Measurements from ENCODE around the gene TSPAN14. TPM values are rescaled to one million over a fixed set of nuclear protein-coding genes. Genes with fewer than 3 reads are reported as not detected.

Gene TSPAN14
- total RNA-seq, 1 donor from 2014 or later, result 18.9 TPM

DNA sequence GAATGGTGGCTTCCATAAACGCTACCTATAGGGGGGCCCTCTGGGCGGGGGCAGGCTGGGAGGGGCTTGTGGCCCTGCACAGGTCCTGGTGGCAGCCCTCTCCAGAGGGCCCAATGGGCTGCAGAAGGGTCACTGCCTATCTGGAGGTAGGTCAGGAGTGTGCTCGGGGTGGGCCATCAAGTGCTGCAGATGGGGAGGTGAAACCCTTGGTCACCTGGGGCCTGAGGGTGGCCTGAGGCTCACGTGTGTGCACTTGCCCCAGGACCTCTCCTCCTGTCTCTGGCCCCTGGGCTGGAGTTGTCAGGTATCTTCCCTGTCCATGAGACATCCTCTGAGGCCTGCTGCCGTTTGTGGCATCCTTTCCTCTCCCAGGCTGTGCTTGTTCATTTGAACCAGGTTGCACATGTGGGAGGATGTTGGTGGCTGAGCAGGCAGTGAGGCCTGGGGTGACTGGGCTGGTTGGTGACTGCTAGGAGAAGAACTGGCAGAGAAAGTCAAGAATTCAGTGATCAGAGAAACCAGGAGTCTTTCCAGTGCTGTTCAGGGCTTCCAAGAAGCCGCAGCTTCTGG is 62.5 kb downstream of the TSPAN14 start:
- TF ChIP-seq, protein P1, sequence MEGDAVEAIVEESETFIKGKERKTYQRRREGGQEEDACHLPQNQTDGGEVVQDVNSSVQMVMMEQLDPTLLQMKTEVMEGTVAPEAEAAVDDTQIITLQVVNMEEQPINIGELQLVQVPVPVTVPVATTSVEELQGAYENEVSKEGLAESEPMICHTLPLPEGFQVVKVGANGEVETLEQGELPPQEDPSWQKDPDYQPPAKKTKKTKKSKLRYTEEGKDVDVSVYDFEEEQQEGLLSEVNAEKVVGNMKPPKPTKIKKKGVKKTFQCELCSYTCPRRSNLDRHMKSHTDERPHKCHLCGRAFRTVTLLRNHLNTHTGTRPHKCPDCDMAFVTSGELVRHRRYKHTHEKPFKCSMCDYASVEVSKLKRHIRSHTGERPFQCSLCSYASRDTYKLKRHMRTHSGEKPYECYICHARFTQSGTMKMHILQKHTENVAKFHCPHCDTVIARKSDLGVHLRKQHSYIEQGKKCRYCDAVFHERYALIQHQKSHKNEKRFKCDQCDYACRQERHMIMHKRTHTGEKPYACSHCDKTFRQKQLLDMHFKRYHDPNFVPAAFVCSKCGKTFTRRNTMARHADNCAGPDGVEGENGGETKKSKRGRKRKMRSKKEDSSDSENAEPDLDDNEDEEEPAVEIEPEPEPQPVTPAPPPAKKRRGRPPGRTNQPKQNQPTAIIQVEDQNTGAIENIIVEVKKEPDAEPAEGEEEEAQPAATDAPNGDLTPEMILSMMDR (IDR thresholded peaks at IDR 0.05), result no peak
- CTCF ChIA-PET, result no interaction called here

DNA sequence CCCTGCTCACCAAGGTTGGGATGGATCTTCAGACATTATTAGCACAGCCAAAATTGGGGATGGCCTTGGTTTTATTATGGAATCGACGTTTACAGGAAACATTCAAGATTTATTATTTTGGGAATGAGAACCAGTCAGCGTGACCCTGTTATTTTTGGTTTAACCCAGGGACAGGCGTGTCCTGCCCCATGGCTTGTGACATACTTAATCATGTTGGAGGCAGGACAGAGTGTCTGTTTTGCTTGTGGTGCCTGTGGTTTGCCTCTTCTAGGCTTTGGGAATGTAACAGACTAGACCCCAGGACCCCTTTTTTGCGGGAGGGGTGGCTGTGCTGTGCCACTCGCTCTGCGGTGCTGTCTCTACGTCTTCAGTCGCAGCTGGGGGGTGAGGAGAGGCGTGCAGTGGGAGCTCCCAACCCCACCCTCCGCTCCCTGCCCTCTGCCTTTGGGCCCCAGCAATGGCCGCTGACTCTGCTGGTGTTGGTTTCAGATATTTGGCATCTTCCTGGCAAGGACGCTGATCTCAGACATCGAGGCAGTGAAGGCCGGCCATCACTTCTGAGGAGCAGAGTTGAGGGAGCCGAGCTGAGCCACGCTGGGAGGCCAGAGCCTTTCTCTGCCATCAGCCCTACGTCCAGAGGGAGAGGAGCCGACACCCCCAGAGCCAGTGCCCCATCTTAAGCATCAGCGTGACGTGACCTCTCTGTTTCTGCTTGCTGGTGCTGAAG is 63.5 kb downstream of the TSPAN14 start:
- no peak for DNase-seq
- CTCF ChIA-PET, result no interaction called here
- Mint-ChIP-seq H3K27me3 (no peaks in the 10 kb centered on the region), H3K4me1 (peaks cover 34% of the 10 kb centered on the region), H3K36me3 (ENCODE audit: low read depth) (peaks cover 64% of the 10 kb centered on the region), H3K27ac (no peak overlapping the region), H3K9me3 (no peaks in the 10 kb centered on the region), H3K4me3 (no peak overlapping the region)
- TF ChIP-seq, protein P1 (IDR thresholded peaks at IDR 0.05), result no peak
- POLR2A ChIA-PET, result no interaction called here
- ATAC-seq (ENCODE audit: low read depth), result no peak
- intact Hi-C loops (cut with micrococcal nuclease), result no loop called here

More for the DNA sequence above, 62.5 kb downstream of the TSPAN14 start:
- Mint-ChIP-seq H3K27ac (peak overlapping the region; percentile 38), H3K27me3 (no peaks in the 10 kb centered on the region), H3K36me3 (ENCODE audit: low read depth) (peaks cover 73% of the 10 kb centered on the region), H3K4me3 (no peak overlapping the region), H3K9me3 (no peaks in the 10 kb centered on the region), H3K4me1 (peaks cover 34% of the 10 kb centered on the region)
- intact Hi-C loops (cut with micrococcal nuclease), result no loop called here
- POLR2A ChIA-PET, result no interaction called here
- no peak for ATAC-seq (ENCODE audit: low read depth)
- DNase-seq, result no peak

DNA sequence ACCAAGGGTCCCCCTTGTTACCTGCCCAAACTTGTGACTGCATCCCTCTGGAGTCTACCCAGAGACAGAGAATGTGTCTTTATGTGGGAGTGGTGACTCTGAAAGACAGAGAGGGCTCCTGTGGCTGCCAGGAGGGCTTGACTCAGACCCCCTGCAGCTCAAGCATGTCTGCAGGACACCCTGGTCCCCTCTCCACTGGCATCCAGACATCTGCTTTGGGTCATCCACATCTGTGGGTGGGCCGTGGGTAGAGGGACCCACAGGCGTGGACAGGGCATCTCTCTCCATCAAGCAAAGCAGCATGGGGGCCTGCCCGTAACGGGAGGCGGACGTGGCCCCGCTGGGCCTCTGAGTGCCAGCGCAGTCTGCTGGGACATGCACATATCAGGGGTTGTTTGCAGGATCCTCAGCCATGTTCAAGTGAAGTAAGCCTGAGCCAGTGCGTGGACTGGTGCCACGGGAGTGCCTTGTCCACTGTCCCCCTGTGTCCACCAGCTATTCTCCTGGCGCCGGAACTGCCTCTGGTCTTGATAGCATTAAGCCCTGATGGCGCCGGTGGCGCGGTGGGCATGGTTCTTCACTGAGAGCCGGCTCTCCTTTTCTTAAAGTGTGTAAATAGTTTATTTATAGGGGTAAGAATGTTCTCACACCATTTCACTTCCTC is 64.2 kb downstream of the TSPAN14 start:
- peak overlapping the region; percentile 32 for H3K27ac Mint-ChIP-seq
- peaks cover 57% of the 10 kb centered on the region for H3K36me3 Mint-ChIP-seq (ENCODE audit: low read depth)
- DNase-seq, result no peak
- TF ChIP-seq, protein P1 (IDR thresholded peaks at IDR 0.05), result no peak
- no peaks in the 10 kb centered on the region for H3K27me3 Mint-ChIP-seq
- ChIA-PET CTCF (no interaction called here), POLR2A (no interaction called here)
- no peak overlapping the region for H3K4me3 Mint-ChIP-seq
- peaks cover 34% of the 10 kb centered on the region for H3K4me1 Mint-ChIP-seq
- ATAC-seq (ENCODE audit: low read depth), result no peak
- H3K9me3 Mint-ChIP-seq, result no peaks in the 10 kb centered on the region
- intact Hi-C loops (cut with micrococcal nuclease), result no loop called here

DNA sequence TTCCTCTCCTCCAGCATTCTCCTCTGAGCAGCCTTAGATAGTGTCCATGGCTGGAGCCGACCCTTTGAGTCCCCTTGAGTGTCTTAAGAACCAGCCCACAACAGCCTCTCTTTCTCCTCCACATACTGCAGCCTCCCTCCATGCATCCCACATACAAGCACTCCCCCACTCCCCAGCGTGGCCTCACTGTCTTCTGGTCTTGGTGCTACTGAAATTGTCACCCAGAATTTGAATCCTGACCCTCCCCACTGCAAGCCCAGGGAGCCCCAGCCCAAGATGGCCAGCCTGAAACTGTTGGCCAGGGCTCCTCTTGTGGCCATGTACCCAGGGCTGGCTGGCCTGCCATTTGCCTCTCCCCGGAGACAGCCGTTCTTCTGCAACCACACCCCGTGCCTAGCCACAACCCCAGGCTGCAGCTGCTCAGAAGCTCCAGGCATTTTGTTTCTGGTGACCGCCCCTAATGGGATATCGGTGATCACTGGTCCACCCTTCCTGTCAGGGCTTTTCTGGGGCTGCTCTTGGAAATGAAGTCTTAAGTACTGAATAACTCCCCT is 64.8 kb downstream of the TSPAN14 start:
- Mint-ChIP-seq H3K36me3 (ENCODE audit: low read depth) (peaks cover 57% of the 10 kb centered on the region), H3K27me3 (no peaks in the 10 kb centered on the region), H3K4me1 (peaks cover 34% of the 10 kb centered on the region), H3K9me3 (no peaks in the 10 kb centered on the region), H3K4me3 (peak overlapping the region; percentile 2), H3K27ac (peak overlapping the region; percentile 32)
- ChIA-PET POLR2A (no interaction called here), CTCF (no interaction called here)
- TF ChIP-seq, protein P1 (IDR thresholded peaks at IDR 0.05), result no peak
- DNase-seq, result no peak
- no peak for ATAC-seq (ENCODE audit: low read depth)
- intact Hi-C loops (cut with micrococcal nuclease), result no loop called here
